PFSK-1 (cell line): Measurements from ENCODE around the gene STARD13.

Source experiments
- FOXP2 ChIP-seq: optimal IDR thresholded peaks from 2 replicates; pipeline ENCODE3; 2011; ENCODE audit warnings: borderline replicate concordance, control low read depth, inconsistent platforms; ENCODE audit not compliant: insufficient read depth; ENCODE audit errors: extremely low read length, extremely low read depth
- POLR2AphosphoS5 ChIP-seq: IDR thresholded peaks from 2 replicates; pipeline ENCODE4 v1.6.1; 2012; ENCODE audit warnings: low read depth, mild to moderate bottlenecking, control low read depth, low read length, moderate library complexity
- SIN3A ChIP-seq: IDR thresholded peaks from 2 replicates; pipeline ENCODE4 v1.6.1; 2012; ENCODE audit warnings: mild to moderate bottlenecking, low read length, moderate library complexity, borderline replicate concordance; ENCODE audit not compliant: insufficient read depth
- TAF1 ChIP-seq: IDR thresholded peaks from 2 replicates; pipeline ENCODE4 v1.6.1; 2012; ENCODE audit warnings: low read length, control low read depth, borderline replicate concordance; ENCODE audit not compliant: insufficient read depth
- TF ChIP-seq, protein P1 (sequence below), 2 experiments: IDR thresholded peaks; 2 replicates each; pipeline versions ENCODE4 v1.6.1 to v1.8.0; 2011 to 2012; ENCODE audit warnings: low read depth in 2 of 2, low read length in 2 of 2, control low read depth in 1 of 2, inconsistent platforms in 1 of 2, mild to moderate bottlenecking in 1 of 2, moderate library complexity in 1 of 2; ENCODE audit not compliant: insufficient read depth in 1 of 2

The STARD13 gene

DNA sequence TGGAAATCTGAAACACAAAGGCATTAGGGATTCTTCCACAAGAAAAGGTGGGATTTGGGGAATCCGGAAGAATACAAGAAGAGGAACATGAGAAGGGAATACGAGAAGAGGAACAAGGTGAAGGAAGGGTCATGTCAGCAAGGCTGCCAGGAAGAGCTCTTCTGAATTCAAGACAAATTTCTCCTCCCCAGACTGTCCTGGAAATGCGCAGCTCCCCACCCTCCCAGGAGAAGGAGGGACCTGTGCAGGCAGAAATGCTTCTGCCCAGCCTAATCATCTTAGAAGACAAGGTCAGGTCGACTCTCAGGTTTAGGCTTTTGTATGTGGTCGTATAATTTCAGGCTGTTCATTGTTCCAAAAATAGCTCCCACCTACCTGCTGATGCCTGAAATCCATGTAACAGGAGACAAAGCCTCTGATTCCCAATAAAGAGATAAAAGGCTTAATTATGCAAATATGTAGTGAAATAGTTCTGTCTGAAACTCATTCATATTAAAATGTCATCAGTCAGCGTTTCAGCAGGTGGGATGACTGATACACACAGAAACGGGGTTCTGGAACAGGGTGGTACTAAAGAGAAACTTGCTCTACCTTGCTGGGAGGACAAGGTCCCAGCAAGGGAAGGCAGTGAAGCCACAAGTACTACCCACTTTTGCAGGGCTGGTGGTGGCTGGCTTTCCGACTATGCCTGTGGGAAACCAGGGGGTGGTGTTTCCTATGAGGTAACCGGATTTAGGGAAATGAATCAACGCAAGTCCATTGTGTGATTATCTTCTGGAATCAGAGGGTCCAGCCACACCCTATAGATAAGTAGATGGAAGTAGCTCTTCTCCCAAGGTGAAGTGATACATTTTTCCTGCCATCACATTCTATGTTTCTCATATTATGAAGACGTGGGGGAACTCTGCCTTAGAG lies 193.2 kb downstream of the STARD13 start:
- TF ChIP-seq TAF1: no peak
- no peak for TF ChIP-seq POLR2AphosphoS5
- TF ChIP-seq SIN3A: no peak
- TF ChIP-seq, protein P1, sequence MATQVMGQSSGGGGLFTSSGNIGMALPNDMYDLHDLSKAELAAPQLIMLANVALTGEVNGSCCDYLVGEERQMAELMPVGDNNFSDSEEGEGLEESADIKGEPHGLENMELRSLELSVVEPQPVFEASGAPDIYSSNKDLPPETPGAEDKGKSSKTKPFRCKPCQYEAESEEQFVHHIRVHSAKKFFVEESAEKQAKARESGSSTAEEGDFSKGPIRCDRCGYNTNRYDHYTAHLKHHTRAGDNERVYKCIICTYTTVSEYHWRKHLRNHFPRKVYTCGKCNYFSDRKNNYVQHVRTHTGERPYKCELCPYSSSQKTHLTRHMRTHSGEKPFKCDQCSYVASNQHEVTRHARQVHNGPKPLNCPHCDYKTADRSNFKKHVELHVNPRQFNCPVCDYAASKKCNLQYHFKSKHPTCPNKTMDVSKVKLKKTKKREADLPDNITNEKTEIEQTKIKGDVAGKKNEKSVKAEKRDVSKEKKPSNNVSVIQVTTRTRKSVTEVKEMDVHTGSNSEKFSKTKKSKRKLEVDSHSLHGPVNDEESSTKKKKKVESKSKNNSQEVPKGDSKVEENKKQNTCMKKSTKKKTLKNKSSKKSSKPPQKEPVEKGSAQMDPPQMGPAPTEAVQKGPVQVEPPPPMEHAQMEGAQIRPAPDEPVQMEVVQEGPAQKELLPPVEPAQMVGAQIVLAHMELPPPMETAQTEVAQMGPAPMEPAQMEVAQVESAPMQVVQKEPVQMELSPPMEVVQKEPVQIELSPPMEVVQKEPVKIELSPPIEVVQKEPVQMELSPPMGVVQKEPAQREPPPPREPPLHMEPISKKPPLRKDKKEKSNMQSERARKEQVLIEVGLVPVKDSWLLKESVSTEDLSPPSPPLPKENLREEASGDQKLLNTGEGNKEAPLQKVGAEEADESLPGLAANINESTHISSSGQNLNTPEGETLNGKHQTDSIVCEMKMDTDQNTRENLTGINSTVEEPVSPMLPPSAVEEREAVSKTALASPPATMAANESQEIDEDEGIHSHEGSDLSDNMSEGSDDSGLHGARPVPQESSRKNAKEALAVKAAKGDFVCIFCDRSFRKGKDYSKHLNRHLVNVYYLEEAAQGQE (IDR thresholded peaks at IDR 0.05; ENCODE audit: insufficient read depth in 1 of 2, low read depth in 2 of 2, low read length in 2 of 2): no peak
- TF ChIP-seq FOXP2: no peak

DNA sequence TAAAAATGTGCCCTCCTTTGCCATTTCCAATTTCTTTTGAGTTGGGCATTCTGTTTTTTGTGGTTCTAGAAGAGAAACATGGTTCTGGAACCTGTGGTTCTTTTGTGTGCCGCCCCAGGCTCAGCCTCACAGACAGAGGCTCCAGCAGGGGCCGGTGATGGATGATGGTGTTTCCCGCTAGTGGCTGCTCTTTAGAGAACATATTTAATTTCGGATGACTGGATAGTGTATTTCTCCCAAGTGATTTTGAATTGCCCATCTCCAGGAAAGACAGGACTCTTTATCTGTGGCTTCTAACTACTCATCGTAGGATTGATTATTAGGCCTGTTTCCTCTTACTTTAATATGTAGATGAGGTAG lies 194.2 kb downstream of the STARD13 start:
- TF ChIP-seq SIN3A: no peak
- TF ChIP-seq POLR2AphosphoS5: no peak
- TF ChIP-seq FOXP2: no peak
- TF ChIP-seq, protein P1 (IDR thresholded peaks at IDR 0.05; ENCODE audit: insufficient read depth in 1 of 2, low read depth in 2 of 2, low read length in 2 of 2): no peak
- TF ChIP-seq TAF1: no peak

DNA sequence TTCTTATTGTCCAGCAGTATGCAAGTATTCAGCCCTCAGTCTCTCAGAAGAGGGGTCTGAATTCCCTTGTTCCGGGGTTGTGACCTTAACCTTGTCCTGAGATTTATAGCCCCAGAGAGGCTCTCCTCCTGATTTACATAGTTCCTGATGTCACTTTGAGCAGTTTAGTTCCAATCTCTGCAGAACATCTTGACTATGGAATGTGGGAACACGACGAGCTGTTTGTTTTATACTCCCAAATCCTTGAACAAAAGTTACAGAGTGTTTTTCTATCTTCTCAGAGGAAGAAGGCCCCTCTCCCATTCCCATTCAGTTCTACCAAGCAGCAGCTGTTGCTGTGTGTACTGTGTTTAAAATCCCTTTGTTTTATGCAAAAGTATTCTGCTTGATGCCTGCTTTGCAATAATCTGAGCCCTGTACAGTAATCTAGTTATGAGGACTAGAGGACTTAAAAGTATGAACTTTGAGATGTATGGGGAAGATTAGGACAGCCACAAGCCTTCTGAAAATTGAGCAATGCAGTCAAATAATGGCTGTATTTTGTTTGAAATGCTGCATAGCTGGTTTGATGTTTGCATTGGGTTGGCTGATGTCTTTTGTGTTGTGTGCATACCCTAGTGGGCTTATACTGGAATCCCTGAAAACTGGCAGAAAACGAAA lies 194.7 kb downstream of the STARD13 start:
- no peak for TF ChIP-seq TAF1
- TF ChIP-seq SIN3A: no peak
- no peak for TF ChIP-seq POLR2AphosphoS5
- no peak for TF ChIP-seq FOXP2
- TF ChIP-seq, protein P1 (IDR thresholded peaks at IDR 0.05; ENCODE audit: insufficient read depth in 1 of 2, low read depth in 2 of 2, low read length in 2 of 2): no peak

DNA sequence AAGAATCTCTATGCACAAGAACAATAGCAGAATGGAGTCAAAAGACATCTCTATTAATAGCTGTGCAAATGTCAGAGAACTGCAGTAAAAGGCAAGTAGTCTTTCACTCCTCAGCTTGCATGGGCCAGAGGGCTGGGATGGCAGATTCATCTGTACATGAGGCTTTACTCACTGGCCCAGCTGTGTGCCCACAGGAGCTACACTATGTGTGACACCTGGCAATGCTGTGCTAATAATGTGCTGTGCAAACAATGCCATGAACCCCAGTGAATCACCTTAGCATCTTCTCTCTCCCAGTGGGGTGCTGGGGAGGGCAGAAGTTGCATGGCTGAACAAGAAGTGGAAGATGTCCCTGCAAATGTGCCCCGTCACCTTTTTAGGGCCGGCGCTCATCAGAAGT lies 196.2 kb downstream of the STARD13 start:
- TF ChIP-seq POLR2AphosphoS5 (no peak), FOXP2 (no peak), TAF1 (no peak), SIN3A (no peak)
- TF ChIP-seq, protein P1 (IDR thresholded peaks at IDR 0.05; ENCODE audit: insufficient read depth in 1 of 2, low read depth in 2 of 2, low read length in 2 of 2): no peak
